ENCODE results near the gene ZNF581.

Gene ZNF581

GRCh38 chr19:55667511-55667910 is 24.1 kb downstream of the ZNF581 start:
- DNase-seq, result peak in 1 of 2 experiments; percentile 16

DNA sequence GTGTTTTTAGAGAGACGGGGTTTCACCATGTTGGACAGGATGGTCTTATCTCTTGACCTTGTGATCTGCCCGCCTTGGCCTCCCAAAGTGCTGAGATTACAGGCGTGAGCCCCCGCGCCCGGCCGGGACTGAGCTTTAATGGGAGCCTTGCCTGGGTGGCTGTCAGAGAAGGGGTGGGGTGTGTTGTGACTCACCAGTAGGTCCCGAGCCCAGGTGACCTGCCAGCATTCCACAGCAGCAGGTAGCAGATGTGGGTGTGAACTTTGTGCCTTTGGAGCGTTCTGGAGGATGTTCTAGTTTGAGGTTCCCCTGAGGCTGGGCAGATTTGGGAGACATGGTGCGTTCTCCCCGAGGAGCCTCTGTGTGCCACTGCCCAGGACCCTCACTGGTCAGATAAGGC is 24.5 kb downstream of the ZNF581 start:
- peak in 1 of 2 experiments; percentile 21 for DNase-seq

DNA sequence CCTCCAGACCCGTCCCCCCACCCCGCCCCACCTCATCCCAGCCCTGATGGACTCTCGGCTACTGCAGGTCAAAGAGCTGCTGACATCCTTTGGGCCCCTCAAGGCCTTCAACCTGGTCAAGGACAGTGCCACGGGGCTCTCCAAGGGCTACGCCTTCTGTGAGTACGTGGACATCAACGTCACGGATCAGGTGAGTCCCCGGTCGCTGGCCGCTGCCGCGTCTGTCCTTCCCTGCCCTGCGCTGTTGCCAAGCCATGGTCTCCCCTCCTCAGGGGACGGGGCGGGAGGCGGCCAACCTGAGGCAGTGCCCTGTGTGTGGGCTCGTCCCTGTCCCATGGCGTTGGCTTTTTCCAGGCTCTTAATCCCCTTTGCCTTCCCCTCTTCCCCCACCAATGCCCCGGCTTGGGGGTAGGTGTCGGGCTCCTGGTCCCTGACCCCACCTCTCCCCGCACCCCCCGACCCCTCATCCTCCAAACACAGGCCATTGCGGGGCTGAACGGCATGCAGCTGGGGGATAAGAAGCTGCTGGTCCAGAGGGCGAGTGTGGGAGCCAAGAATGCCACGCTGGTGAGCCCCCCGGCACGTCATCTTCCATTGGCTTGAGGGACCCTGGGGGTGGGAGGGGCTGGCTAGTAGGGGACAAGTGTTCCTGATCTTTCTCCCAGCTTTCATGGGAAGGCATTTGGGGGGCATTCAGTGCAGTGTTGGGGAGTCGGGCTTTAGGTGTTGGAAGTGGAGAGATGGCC is 25.3 kb downstream of the ZNF581 start:
- DNase-seq, result no peak

DNA sequence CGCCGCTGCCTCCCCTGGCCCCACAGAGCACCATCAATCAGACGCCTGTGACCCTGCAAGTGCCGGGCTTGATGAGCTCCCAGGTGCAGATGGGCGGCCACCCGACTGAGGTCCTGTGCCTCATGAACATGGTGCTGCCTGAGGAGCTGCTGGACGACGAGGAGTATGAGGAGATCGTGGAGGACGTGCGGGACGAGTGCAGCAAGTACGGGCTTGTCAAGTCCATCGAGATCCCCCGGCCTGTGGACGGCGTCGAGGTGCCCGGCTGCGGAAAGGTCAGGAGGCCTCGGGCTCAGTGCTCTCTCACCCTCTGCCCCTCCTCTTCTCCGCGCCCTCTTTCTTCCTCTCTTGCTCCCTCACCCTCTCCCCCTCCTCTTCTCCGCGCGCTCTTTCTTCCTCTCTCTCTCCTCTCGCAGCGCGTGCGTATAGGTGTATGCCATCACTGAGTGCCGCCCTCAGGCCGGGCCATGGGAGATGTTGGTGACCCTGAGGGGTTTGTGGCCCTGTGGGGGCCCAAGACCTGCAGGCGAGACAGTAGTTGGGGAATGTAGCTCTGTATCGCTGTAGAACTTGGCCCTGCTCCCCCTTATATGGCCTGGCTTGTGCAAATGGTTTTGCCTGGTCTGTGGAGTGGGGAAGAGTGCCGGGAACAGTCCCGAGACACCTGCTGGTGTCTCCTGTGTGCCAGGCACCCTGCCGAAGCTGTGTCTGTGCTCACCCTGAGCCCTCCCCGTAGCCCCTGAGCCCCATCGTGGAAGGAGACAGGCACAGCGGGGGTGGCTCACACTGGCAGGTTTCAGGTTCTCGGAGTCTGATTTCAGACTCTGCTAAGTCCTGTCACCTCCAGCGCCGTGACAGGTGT is 26.2 kb downstream of the ZNF581 start:
- DNase-seq, result peak in 1 of 2 experiments; percentile 18

DNA sequence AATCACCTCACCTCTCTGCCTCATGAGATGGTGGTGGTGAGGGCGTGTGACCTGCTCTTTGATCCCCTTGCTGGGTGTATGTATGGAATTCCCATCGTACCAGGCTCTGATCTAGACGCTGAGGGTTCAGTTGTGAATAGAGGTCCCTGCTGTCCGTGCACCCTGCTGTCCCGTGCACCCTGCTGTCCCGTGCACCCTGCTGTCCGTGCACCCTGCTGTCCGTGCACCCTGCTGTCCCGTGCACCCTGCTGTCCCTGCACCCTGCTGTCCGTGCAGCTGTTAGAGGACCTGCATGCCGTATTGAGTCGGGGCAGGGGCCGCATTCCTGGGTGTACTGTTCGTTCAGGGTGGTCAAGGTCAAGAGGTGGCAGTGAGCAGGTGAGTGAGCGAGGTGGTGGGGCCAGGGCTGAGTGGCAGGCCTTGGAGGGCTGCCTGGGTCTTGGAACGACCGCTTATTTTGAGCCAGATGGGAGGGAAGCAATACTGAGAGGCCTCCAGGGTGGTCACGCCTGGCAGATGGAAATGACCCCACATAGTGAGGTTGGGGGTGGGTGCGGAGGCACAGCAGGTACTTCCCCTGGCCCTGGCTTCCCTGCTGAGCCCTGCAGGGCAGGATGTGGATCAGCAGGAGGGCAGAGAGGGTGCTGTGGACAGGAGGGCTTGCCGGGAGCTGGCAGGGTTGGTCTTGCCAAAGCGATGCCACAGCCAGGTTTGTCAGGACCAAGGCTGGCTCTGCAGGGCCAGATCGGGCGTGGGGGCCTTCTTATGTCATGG is 27.0 kb downstream of the ZNF581 start:
- peak in 1 of 2 experiments; percentile 18 for DNase-seq

- DNase-seq, result no peak
Measured at GRCh38 chr19:55671054-55671378, 27.6 kb downstream of the ZNF581 start.

DNA sequence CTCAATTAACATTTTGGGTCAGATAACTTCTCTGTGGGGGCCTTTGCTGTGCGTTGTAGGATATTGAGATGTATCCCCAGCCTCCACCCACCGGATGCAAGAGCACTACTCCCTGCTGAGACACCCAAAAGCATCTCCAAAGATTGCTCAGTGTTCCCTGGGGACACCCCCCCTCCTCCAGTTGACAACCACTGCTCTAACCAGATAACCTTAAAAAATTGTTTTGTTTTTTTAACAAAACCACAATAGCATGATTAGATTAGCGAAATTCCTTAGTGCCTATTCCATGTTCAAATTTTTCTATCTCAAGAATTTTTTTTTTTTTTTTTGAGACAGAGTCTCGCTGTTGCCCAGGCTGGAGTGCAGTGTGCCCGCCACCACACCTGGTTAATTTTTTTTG is 29.0 kb downstream of the ZNF581 start:
- DNase-seq, result no peak

GRCh38 chr19:55673465-55673864 is 30.0 kb downstream of the ZNF581 start:
- DNase-seq, result no peak

DNA sequence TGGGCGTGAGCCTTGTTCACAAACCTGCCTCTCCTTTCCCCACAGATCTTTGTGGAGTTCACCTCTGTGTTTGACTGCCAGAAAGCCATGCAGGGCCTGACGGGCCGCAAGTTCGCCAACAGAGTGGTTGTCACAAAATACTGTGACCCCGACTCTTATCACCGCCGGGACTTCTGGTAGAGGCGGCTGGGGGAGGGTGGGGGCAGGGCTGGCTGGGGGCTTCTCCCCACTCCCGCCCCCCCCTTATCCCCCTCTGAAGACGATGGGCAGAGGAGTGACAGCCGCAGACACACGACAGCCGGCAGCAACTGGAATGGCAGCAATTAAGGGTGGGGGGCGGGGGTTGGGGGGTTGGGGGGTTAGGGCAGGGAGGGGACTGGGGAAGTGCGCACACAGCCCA is 30.4 kb downstream of the ZNF581 start:
- DNase-seq, result no peak

- no peak for DNase-seq
Measured at GRCh38 chr19:55674459-55674840, 31.0 kb downstream of the ZNF581 start.

GRCh38 chr19:55674841-55675660 is 31.6 kb downstream of the ZNF581 start, which contains the start of gene EPN1:
TSS of gene EPN1 (plus strand) at chr19:55675226. CDS start at chr19:55678628, 3,402 bp downstream.
- DNase-seq, result peak; percentile 97 to 98

- no peak for DNase-seq
Measured at GRCh38 chr19:55675661-55676354, 32.4 kb downstream of the ZNF581 start.

GRCh38 chr19:55676383-55676782 is 32.9 kb downstream of the ZNF581 start:
- DNase-seq, result no peak

GRCh38 chr19:55676889-55677505 is 33.5 kb downstream of the ZNF581 start:
- no peak for DNase-seq

- DNase-seq, result no peak
Measured at GRCh38 chr19:55677572-55678028, 34.2 kb downstream of the ZNF581 start.

GRCh38 chr19:55678121-55678671 is 34.7 kb downstream of the ZNF581 start:
- DNase-seq, result no peak

- DNase-seq, result peak in 1 of 2 experiments; percentile 35
Measured at GRCh38 chr19:55679343-55680257, 36.2 kb downstream of the ZNF581 start.

DNA sequence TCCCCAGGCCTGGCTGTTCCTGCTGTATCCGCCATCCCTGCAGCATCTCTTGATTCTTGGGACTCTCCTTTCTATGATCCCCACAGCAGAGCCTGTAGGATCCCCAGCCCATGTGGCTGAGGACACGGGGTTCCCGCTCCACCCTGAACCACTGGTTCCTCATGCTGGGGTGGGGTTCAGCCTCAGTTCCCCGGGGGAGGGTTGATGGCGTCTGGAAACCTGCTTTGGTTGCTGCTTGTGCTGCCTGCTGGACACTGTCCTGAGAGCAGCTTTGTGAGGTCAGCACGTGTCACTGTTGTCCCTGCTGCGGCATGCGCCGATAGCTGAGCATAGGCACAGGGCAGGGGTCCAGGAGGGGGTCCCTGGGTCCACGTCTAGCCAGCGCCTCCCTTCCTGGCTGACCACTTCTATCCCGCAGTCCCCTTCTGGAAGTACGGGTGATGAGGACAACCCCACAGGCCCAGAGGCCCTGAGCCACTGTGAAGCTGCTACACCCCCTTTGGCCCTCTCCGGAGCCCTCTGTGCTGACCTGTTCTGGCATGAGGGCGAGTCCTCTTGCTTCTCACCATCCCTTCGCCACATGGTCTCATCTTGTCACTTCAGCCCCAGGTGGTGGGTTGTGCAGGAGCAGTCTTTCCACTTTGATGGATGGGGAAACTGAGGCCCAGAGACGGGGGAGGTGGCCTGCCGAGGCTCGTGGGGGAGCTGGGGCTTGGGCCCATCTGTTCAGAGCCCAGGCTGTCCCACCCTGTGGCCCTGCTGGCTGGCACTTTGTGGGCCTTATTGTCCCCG is 37.1 kb downstream of the ZNF581 start:
- no peak for DNase-seq
